Activated naive CD4-positive, alpha-beta T cell (primary cell): Measurements from ENCODE around the gene FOXA3.
A peak's percentile ranks its signal among the peaks of the same experiment; 100 is the strongest.
"Not testable (repeated sequence)": the region's sequence is repeated elsewhere in the genome, so short reads cannot be mapped to it uniquely, and the experiment has no call there.

Experiments
- DNase-seq, 4 experiments: peaks; one replicate each; lab custom pipeline; 2025; lab: John Stamatoyannopoulos, UW

Gene FOXA3

DNA sequence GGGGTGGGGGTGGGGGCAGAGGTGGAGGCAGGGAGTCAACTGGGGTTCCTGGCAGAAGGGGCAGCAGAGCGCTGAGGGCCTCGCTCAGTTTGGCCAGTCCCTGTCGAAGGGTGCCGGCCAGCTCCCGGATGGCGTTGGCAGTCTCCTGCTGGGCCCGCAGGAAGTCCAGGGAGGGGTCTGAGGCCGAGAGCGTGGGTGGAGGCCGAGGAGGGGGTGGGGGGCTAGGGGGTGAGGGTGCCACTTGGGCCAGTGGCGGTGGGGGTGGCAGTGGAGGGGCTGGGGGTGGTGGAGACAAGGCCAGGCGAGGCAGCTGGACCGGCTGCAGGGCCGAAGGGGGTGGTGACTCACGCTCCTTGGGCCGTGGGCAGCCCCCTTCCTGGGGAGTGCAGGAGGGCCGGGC lies 26.8 kb downstream of the FOXA3 start:
- no peak for DNase-seq

- DNase-seq = no peak
These were observed 31.4 kb downstream of the FOXA3 start for GRCh38 chr19:45895519-45895972.

- not testable (repeated sequence) for DNase-seq
These were observed 32.0 kb downstream of the FOXA3 start for GRCh38 chr19:45895983-45896599.

DNA sequence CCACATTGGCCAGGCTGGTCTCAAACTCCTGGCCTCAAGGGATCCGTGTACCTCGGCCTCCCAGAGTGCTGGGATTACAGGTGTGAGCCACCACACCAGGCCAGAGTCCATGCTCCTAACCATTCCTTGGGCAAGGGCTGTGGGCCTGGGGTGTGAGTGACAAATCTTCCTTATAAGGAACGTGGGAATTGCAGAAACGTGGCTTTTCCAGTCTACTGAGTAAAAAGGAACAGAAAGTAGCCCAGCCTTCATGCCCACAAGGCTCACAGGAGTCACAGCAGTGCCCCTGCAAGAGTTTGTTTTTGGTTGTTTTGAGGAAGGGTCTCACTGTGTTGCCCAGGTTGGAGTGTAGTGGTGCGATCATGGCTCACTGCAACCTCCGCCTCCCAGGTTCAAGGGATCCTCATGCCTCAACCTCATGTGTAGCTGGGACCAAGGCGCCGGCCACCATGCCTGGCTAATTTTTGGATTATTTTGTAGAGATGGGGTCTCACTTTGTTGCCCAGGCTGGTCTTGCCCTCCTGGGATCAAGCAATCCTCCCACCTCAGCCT lies 33.2 kb downstream of the FOXA3 start:
- DNase-seq = no peak

DNA sequence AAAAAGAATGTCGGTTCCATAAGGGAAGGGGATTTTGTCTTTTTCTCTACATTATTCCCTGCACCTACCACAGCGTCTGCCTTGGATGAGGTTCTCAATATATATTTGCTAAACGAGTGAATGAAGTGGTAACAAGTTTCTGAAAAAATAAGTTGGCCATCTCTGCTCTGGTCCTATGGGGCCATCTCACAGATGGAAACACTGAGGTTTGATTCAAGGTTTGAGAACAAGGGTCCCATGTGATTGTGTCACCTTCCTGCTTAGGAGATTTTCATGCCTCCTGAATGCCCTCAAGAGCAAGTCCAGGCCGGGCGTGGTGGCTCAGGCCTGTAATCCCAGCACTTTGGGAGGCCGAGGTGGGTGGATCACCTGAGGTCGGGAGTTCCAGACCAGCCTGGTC lies 35.1 kb downstream of the FOXA3 start:
- DNase-seq = no peak

- DNase-seq = no peak
These were observed 35.9 kb downstream of the FOXA3 start for GRCh38 chr19:45899919-45900589.

GRCh38 chr19:45900738-45901431 lies 36.8 kb downstream of the FOXA3 start:
- DNase-seq = no peak

GRCh38 chr19:45901432-45901911 lies 37.3 kb downstream of the FOXA3 start:
- DNase-seq = peak in 1 of 4 experiments; percentile 14

GRCh38 chr19:45901912-45902650 lies 38.0 kb downstream of the FOXA3 start, which contains the start of gene MYPOP:
Gene MYPOP, minus strand, starts transcription at chr19:45902613. Its CDS starts 840 bp downstream, at chr19:45901773.
- DNase-seq = no peak

DNA sequence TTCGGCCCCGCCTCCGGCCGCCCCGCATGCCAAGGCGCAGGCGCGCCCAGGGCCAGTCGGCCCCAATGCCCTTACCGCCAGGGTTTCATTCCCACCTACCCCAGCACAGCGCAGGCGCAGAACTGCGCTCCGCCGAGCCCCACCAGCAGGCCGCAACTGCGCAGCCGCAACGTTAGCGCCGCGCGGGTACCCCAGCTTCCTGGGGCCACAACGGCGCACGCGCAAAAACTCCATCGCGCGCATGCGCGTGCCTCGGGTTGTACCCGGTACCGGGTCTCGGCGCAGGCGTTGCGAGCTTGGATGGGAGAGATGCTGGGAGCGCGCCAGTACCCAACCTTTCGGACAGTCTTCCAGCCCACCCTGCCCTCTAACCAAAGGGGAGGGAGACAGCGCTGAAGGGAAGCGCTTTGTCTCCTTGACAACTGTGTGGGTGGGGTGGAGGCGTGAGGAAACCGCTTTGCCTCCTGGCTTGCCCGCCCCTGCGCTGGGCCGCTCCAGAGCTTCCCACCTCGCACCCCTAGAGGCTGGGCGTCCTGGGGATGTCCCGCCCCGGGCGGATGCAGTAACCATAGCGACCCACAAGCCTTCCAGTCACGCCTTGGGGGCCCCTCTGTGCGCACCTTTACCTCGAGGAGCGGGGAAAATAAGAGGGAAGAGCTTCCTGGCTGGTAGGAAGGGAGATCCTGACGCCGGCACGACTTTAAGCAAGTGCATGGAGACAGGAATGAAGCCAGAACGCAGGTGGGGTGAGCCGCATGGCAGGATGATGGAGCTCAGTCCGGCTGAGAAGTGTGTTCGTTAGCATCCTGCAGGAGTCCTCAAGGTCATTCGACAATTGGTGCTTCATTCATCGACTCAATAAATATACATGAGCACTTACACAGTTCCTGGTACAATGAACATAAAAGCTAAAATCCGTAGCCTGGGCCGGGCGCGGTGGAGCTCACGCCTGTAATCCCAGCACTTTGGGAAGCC lies 38.8 kb downstream of the FOXA3 start:
- DNase-seq = peak; percentile 97 to 99 (median 98)

DNA sequence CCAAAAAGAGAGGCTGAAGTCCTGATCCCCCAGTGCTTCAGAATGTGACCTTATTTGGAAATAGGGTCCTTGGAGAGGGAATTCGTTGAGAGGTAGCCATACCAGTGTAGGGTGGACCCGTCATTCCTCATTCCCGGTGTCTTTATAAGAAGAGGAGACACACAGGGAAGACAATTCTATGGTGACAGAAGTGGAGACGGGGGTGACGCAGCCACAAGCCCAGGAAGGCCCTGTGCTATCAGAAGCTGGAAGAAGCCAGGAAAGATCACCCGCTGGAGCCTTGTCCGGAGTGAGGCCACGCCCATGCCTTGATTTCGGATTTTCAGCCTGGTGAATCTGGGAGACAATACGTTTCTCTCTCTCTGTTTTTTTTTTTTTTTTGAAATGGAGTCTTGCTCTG lies 40.9 kb downstream of the FOXA3 start:
- no peak for DNase-seq

DNA sequence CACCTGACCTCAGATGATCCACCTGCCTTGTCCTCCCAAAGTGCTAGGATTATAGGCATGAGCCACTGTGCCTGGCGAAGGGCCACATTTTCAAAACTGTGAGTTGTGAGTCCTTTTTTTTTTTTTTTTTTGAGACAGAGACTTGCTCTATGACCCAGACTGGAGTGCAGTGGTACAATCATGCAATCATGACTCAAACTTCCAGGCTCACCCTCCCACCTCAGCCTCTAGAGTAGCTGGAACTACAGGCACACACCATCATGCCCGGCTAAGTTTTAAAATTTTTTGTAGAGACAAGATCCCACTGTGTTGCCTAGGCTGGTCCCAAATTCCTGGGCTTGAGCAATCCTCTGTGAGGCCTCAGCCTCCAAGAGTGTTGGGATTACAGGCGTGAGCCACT lies 42.1 kb downstream of the FOXA3 start:
- DNase-seq = no peak

DNA sequence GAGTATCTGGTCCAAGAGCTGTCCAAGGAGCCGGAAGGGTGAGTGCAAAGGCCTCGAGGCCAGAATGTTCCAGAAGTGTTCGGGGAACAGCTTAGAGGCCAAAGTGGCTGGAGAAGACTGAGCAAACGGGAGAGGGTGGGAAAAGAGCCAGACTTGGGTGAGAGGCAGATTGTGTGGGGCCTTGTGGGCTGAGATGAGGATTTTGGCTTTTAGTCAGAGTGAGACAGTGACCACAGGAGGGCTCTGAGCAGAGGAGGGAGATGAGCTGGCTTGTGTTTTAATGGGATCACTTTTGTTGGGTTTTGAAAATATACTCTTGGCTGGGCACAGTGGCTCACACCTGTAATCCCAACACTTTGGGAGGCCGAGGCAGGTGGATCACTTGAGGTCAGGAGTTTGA lies 44.8 kb downstream of the FOXA3 start:
- DNase-seq = no peak

DNA sequence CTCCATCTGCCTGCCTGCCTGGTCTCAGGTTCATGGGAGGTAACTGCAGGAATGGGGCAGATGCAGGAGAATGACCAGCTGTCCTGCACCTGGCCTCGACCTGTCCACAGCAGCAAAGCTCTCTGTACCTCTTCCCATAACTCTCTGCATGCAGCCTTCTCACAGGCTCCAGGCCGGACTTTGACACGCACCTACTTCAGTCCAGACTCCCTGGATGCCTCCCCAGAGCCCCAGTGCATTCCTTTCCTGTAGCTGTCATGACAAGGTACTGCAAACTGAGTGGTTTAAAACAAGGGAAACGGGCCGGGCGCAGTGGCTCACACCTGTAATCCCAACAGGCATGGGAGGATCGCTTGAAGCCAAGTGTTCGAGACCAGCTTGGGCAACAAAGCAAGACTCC lies 47.2 kb downstream of the FOXA3 start:
- no peak for DNase-seq

- no peak for DNase-seq
These were observed 50.0 kb downstream of the FOXA3 start, which contains the start of gene NANOS2 for GRCh38 chr19:45913874-45914830. Gene NANOS2, minus strand, starts transcription at chr19:45914778. Its CDS starts 85 bp downstream, at chr19:45914693.

DNA sequence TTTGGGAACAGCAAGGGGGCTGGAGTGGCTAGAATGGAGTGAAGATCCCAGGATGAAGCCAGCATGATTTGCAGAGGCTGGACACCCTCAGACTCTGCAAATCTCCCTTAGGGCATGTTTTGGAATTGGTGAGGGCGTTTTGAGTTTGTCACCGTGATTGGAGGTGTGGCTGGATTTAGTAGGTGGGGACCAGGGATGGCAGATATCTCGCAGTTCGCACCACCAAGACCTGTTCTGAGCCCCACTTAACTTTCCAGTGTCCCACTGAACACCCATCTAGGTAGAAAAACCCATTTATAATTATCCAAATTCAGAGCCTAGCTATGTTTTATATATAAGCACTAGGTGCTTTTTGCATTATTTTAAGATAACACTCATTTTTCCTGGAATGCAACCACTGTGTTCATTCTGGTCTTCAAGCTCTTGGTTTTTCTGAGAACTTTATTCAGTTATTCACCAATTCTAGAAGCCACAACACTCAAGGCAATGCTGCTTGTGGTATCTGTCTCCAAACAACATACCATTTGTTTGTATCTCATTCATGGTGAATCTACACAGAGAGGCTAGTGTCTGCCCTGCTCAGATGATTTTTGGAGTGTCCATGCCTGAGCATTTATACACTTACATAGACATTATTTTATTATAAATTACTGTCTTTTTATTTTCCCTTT lies 53.4 kb downstream of the FOXA3 start:
- no peak for DNase-seq

GRCh38 chr19:45918721-45919120 lies 54.6 kb downstream of the FOXA3 start:
- no peak for DNase-seq

DNA sequence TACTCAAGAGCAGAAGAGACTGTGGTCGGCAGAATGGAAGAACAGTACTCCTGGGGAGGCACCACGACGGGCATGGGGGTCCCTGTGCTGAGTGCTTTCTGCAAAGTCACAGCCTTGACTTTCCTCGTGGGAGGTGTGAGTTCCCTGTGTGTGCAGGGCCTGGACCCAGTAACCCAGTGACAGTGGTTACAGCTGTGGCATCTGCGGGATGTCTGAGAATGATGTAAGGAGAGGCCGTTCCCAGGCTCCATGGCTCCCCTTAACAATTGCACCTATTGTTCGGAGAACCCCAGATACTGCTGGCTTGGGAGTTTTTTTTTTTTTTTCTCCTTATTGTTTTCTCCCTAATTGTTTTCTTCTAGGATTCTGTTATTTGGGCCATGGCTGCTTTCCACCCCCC lies 55.6 kb downstream of the FOXA3 start:
- DNase-seq = no peak

DNA sequence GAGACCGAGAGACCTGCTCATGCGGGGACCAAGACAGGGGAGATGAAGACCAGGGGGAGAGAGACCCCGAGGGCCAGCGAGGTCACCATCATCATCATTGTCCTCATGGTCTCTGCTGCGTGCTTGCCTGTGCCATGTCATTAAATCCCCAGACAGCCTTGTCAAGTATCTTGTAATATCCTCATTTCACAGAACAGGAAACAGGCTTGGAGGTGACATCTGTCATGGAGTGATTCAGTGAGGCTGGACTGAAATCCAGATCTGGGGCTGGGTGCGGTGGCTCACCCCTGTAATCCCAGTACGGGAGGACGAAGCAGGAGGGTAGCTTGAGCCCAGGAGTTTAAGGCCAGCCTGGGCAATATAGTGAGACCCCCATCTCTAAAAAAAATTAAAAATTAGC lies 56.3 kb downstream of the FOXA3 start:
- no peak for DNase-seq
